A549 (cell line): ENCODE data around the gene CMTM7. TPM values are rescaled to one million over a fixed set of nuclear protein-coding genes. Genes with fewer than 3 reads are reported as not detected.

ENCODE experiments used
- ATAC-seq, 2 experiments: fragments of 200-7000 bp in 1 of 2; fragments of >200 bp in 1 of 2; cut with Nextera tagmentation in 1 of 2; cut with Tn5 transposase in 1 of 2; 3 replicates each; pipeline versions ENCODE4 v1.8.0 to v1.9.1; 2018 to 2020; ENCODE audit warnings: mild to moderate bottlenecking in 1 of 2, moderate library complexity in 1 of 2
- CTCF ChIA-PET: fragments of 300-600 bp; sonication (Branson Sonifier 250); formaldehyde crosslinking; extraction: SDS; loops from one replicate; lab custom pipeline; 2021; ENCODE audit warnings: antibody characterized with exemption, inconsistent platforms; lab: Yijun Ruan, JAX
- POLR2A ChIA-PET: fragments of 350-600 bp; formaldehyde crosslinking; extraction: SDS; loops from one replicate; lab custom pipeline; 2021; ENCODE audit warnings: antibody characterized with exemption, inconsistent platforms; lab: Yijun Ruan, JAX
- DNase-seq, 2 experiments: peaks; one replicate each; pipeline versions ENCODE4 v3.0.0 to v3.0.0-alpha.2; 2011 to 2016; ENCODE audit warnings: low read depth in 1 of 2, low spot score in 1 of 2
- FAIRE-seq: peaks from 2 replicates; lab custom pipeline; 2011; peaks lifted over from hg19 to GRCh38; lab: Jason Lieb, UNC
- H3K27ac ChIP-seq, 2 experiments: fragments of >200 bp; sonication (Bioruptor Twin); formaldehyde crosslinking; 3 replicates each; pipeline ENCODE4 v1.5.1; 2016 to 2017
- H3K4me1 ChIP-seq: fragments of >200 bp; sonication (Bioruptor Twin); formaldehyde crosslinking; 3 replicates; pipeline ENCODE4 v1.6.1; 2016
- H3K4me2 ChIP-seq: fragments of >200 bp; sonication (Bioruptor Twin); formaldehyde crosslinking; 3 replicates; pipeline ENCODE4 v1.6.1; 2016
- H3K4me3 ChIP-seq: fragments of >200 bp; sonication (Bioruptor Twin); formaldehyde crosslinking; 3 replicates; pipeline ENCODE4 v1.5.1; 2016
- H3K9me3 ChIP-seq: fragments of >200 bp; sonication (Bioruptor Twin); formaldehyde crosslinking; 3 replicates; pipeline ENCODE4 v1.6.1; 2016
- BCL3 ChIP-seq: fragments of >200 bp; sonication (Bioruptor Twin); formaldehyde crosslinking; IDR thresholded peaks from 3 replicates; pipeline ENCODE4 v1.6.1; 2016
- CBX2 ChIP-seq: fragments of 200-600 bp; sonication (generic); IDR thresholded peaks from 2 replicates; pipeline ENCODE4 v1.6.1; 2016; ENCODE audit warnings: low read depth, mild to moderate bottlenecking, borderline replicate concordance
- CBX8 ChIP-seq: fragments of 200-600 bp; sonication (generic); IDR thresholded peaks from 2 replicates; pipeline ENCODE4 v1.6.1; 2016
- CEBPB ChIP-seq, 2 experiments: fragments of >200 bp in 1 of 2; sonication (Bioruptor Twin) in 1 of 2; formaldehyde crosslinking in 1 of 2; IDR thresholded peaks; 2 replicates each; pipeline ENCODE4 v1.6.1; 2012 to 2016
- CHD2 ChIP-seq: fragments of 150-350 bp; IDR thresholded peaks from 2 replicates; pipeline ENCODE4 v1.6.1; 2014; ENCODE audit warnings: low read length; ENCODE audit not compliant: partially characterized antibody
- EHF ChIP-seq: fragments of 250-450 bp; sonication (Bioruptor Pico); IDR thresholded peaks from 2 replicates; pipeline ENCODE4 v1.5.0; 2020; ENCODE audit warnings: mild to moderate bottlenecking
- FOSB ChIP-seq: fragments of 250-450 bp; sonication (Bioruptor Pico); IDR thresholded peaks from 2 replicates; pipeline ENCODE4 v1.5.0; 2020; ENCODE audit warnings: mild to moderate bottlenecking, moderate library complexity
- FOXS1 ChIP-seq: fragments of 250-450 bp; sonication (Bioruptor Pico); IDR thresholded peaks from 2 replicates; pipeline ENCODE4 v1.5.0; 2020; ENCODE audit warnings: mild to moderate bottlenecking, moderate library complexity
- HDAC2 ChIP-seq: fragments of 200-600 bp; sonication (generic); IDR thresholded peaks from 2 replicates; pipeline ENCODE4 v1.6.1; 2016
- HOXA7 ChIP-seq: fragments of 250-450 bp; sonication (Bioruptor Pico); IDR thresholded peaks from 2 replicates; pipeline ENCODE4 v1.5.0; 2020; ENCODE audit warnings: mild to moderate bottlenecking, moderate library complexity
- HOXB13 ChIP-seq: fragments of 250-450 bp; sonication (Bioruptor Pico); IDR thresholded peaks from 2 replicates; pipeline ENCODE4 v1.5.0; 2020; ENCODE audit warnings: low read depth, mild to moderate bottlenecking, moderate library complexity
- HOXB5 ChIP-seq: fragments of 250-450 bp; sonication (Bioruptor Pico); IDR thresholded peaks from 2 replicates; pipeline ENCODE4 v1.5.0; 2020; ENCODE audit warnings: mild to moderate bottlenecking, moderate library complexity
- JUN ChIP-seq, 2 experiments: fragments of >200 bp; sonication (Bioruptor Twin); formaldehyde crosslinking; IDR thresholded peaks; 2 replicates in 1 of 2; 3 replicates in 1 of 2; pipeline ENCODE4 v1.6.1; 2016 to 2017
- KDM1A ChIP-seq: fragments of 200-600 bp; sonication (generic); IDR thresholded peaks from 2 replicates; pipeline ENCODE4 v1.6.1; 2016; ENCODE audit warnings: low read depth, mild to moderate bottlenecking
- MAX ChIP-seq: IDR thresholded peaks from 2 replicates; pipeline ENCODE4 v1.6.1; 2012
- MYC ChIP-seq: IDR thresholded peaks from 2 replicates; pipeline ENCODE4 v1.6.1; 2012; ENCODE audit warnings: mild to moderate bottlenecking, inconsistent platforms, low read length, improper control_type of control experiment, borderline replicate concordance
- NFE2L2 ChIP-seq: fragments of 150-350 bp; conservative IDR thresholded peaks from 2 replicates; pipeline ENCODE4 v1.6.1; 2014; ENCODE audit warnings: low read length
- NPAS2 ChIP-seq: fragments of 250-450 bp; sonication (Bioruptor Pico); IDR thresholded peaks from 2 replicates; pipeline ENCODE4 v1.8.0; 2022; ENCODE audit warnings: mild to moderate bottlenecking, moderate library complexity, borderline replicate concordance
- RARB ChIP-seq: fragments of 250-450 bp; sonication (Bioruptor Pico); IDR thresholded peaks from 2 replicates; pipeline ENCODE4 v1.8.0; 2021; ENCODE audit warnings: mild to moderate bottlenecking, moderate library complexity
- RNF2 ChIP-seq: fragments of 200-600 bp; sonication (generic); IDR thresholded peaks from 2 replicates; pipeline ENCODE4 v1.6.1; 2016; ENCODE audit warnings: low read depth, mild to moderate bottlenecking, antibody characterized with exemption, moderate library complexity, borderline replicate concordance
- TFCP2L1 ChIP-seq: fragments of 250-450 bp; sonication (Bioruptor Pico); IDR thresholded peaks from 2 replicates; pipeline ENCODE4 v1.5.0; 2021; ENCODE audit warnings: mild to moderate bottlenecking
- ZC3H11A ChIP-seq: fragments of 450-650 bp; IDR thresholded peaks from 2 replicates; pipeline ENCODE4 v1.6.1; 2014; ENCODE audit warnings: antibody characterized with exemption, mild to moderate bottlenecking
- ZFP36 ChIP-seq: fragments of 450-650 bp; IDR thresholded peaks from 2 replicates; pipeline ENCODE4 v1.6.1; 2014; ENCODE audit warnings: borderline replicate concordance; ENCODE audit not compliant: partially characterized antibody
- ZNF302 ChIP-seq: fragments of 250-450 bp; sonication (Bioruptor Pico); IDR thresholded peaks from 2 replicates; pipeline ENCODE4 v1.9.0; 2021; ENCODE audit warnings: inconsistent platforms, mild to moderate bottlenecking, moderate library complexity
- WGBS: methylation state at CpG from one replicate; pipeline ENCODE4 v1.1.6; 2017; ENCODE audit errors: missing lambda C conversion rate; 5-methylcytosine and 5-hydroxymethylcytosine counted together
- polyA plus RNA-seq, 4 experiments: library from polyadenylated mRNA; depleted of rRNA in 3 of 4; stranded (reverse); fragments of >200 nt; fragmentation: RNase III in 1 of 4; extraction: RNeasy Plus Mini Kit Qiagen cat#74134 plus additional on column Dnase treatment in 1 of 4; gene quantifications; 2 replicates in 3 of 4; 3 replicates in 1 of 4; pipeline ENCODE4 v1.2.3, GENCODE V29; 2011 to 2017

The CMTM7 gene
- polyA plus RNA-seq, 2 of the 4 experiments (the other 2 are of a cell fraction) = 14.2 to 18.7 TPM

GRCh38 chr3:32366638-32367397, 24.8 kb upstream of the CMTM7 start:
- TF ChIP-seq NPAS2 = no peak
- no peak for TF ChIP-seq RARB (CRISPR knock-in tag)
- no peak for TF ChIP-seq ZNF302 (CRISPR knock-in tag)
- no peak for TF ChIP-seq TFCP2L1 (CRISPR knock-in tag)
- no peak for TF ChIP-seq JUN (IDR thresholded peaks at IDR 0.05)
- TF ChIP-seq BCL3 = no peak
- TF ChIP-seq MYC = no peak
- no peak for TF ChIP-seq HOXB13 (CRISPR knock-in tag)
- TF ChIP-seq HDAC2 = no peak
- no peak for TF ChIP-seq CBX8
- no peak for TF ChIP-seq FOXS1
- TF ChIP-seq KDM1A = no peak
- no peak for TF ChIP-seq MAX
- CTCF ChIA-PET = interaction anchor here (0.6 to 5.2 kb wide), 5 partner anchors 9 to 552 kb away, joined by 3 to 44 read pairs (median 4); no protein-coding TSS in a partner anchor
- no peak for FAIRE-seq
- Histone ChIP-seq H3K4me1 (peaks cover 14% of the 10 kb centered on the region), H3K9me3 (no peaks in the 10 kb centered on the region), H3K4me3 (no peak overlapping the region), H3K27ac (peak overlapping the region in 1 of 2 experiments; percentile 19; a peak in 1 of 6 replicates), H3K4me2 (peak overlapping the region; percentile 36)
- no peak for DNase-seq
- POLR2A ChIA-PET = no interaction called here
- peak; percentile 34 to 60; a peak in 3 of 6 replicates for ATAC-seq
- 57% methylated on average over 6 of the region's 6 CpGs for WGBS

- DNase-seq = no peak
- H3K4me3 ChIP-seq = no peak overlapping the region
- ChIA-PET CTCF (interaction anchor here (0.6 to 5.2 kb wide), 5 partner anchors 8 to 552 kb away, joined by 3 to 44 read pairs (median 4); no protein-coding TSS in a partner anchor), POLR2A (no interaction called here)
- no peak for TF ChIP-seq JUN (IDR thresholded peaks at IDR 0.05)
- TF ChIP-seq KDM1A = no peak
- no peak for TF ChIP-seq EHF (CRISPR knock-in tag)
- TF ChIP-seq NFE2L2 = no peak
- TF ChIP-seq HOXA7 (CRISPR knock-in tag) = no peak
- TF ChIP-seq MAX = no peak
- TF ChIP-seq CHD2 = no peak
- no peak for TF ChIP-seq CEBPB (IDR thresholded peaks at IDR 0.05)
- no peak for TF ChIP-seq RNF2
- no peak for TF ChIP-seq ZC3H11A
- TF ChIP-seq CBX2 = no peak
- TF ChIP-seq ZFP36 = no peak
- TF ChIP-seq FOSB (CRISPR knock-in tag) = no peak
- TF ChIP-seq HOXB5 (CRISPR knock-in tag) = no peak
- no peak overlapping the region for H3K4me2 ChIP-seq
- no peaks in the 10 kb centered on the region for H3K9me3 ChIP-seq
- peaks cover 14% of the 10 kb centered on the region for H3K4me1 ChIP-seq
- ATAC-seq = no peak
- FAIRE-seq = no peak
- H3K27ac ChIP-seq = no peak overlapping the region
- WGBS = 94% methylated on average over 10 of the region's 10 CpGs
These were observed 24.2 kb upstream of the CMTM7 start for GRCh38 chr3:32367442-32367841.
